Measurements from ENCODE around the gene CXCL6.

DNA sequence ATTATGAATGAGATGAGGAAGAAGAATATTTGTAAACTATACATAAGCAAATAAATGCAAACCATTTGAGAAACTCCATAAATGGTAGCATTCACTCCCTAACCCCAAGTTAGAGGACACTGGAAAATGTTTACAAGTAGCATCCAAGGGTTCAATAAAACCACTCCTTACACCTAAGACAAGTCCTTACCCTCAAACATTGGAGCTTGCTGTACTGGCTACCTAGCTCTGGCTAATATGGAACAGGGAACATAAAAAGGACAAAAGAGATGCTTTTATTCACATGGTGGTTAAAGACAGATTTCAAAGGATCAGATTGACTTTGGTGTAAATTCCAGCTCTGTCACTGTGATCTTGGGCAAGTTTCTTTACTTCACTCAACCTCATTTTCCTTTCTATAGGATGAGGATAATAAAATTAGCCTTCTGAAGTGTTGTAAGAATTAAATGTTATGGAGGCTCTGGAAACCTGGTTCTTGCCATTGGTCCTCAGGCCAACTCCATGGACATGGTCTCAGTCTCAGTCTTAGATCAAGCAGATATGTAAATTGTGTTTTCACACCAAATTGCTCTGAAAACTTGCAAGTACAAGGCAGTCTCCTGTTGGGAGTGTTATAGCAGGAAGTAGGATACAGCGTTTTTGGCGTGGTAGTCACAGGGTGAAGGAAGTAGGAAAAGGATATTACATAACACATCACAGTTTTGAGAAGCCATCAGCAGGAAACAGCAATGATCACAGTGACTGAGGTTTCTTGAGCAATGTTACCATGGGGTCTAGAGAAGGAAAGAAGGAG is 36.0 kb downstream of the CXCL6 start:
- TF ChIP-seq, protein P1, sequence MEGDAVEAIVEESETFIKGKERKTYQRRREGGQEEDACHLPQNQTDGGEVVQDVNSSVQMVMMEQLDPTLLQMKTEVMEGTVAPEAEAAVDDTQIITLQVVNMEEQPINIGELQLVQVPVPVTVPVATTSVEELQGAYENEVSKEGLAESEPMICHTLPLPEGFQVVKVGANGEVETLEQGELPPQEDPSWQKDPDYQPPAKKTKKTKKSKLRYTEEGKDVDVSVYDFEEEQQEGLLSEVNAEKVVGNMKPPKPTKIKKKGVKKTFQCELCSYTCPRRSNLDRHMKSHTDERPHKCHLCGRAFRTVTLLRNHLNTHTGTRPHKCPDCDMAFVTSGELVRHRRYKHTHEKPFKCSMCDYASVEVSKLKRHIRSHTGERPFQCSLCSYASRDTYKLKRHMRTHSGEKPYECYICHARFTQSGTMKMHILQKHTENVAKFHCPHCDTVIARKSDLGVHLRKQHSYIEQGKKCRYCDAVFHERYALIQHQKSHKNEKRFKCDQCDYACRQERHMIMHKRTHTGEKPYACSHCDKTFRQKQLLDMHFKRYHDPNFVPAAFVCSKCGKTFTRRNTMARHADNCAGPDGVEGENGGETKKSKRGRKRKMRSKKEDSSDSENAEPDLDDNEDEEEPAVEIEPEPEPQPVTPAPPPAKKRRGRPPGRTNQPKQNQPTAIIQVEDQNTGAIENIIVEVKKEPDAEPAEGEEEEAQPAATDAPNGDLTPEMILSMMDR (IDR thresholded peaks at IDR 0.05; ENCODE audit: low read depth, low read length, poor library complexity, severe bottlenecking): no peak
- TF ChIP-seq EZH2phosphoT487 (IDR thresholded peaks at IDR 0.05; ENCODE audit: borderline replicate concordance, low read length): no peak
